ENCODE data around the gene FAM174B. TPM values are rescaled to one million over a fixed set of nuclear protein-coding genes. Genes with fewer than 3 reads are reported as not detected.

The FAM174B gene
- total and polyA plus RNA-seq, 2 experiments from 2014 or later, result 17.8 to 34.9 TPM

DNA sequence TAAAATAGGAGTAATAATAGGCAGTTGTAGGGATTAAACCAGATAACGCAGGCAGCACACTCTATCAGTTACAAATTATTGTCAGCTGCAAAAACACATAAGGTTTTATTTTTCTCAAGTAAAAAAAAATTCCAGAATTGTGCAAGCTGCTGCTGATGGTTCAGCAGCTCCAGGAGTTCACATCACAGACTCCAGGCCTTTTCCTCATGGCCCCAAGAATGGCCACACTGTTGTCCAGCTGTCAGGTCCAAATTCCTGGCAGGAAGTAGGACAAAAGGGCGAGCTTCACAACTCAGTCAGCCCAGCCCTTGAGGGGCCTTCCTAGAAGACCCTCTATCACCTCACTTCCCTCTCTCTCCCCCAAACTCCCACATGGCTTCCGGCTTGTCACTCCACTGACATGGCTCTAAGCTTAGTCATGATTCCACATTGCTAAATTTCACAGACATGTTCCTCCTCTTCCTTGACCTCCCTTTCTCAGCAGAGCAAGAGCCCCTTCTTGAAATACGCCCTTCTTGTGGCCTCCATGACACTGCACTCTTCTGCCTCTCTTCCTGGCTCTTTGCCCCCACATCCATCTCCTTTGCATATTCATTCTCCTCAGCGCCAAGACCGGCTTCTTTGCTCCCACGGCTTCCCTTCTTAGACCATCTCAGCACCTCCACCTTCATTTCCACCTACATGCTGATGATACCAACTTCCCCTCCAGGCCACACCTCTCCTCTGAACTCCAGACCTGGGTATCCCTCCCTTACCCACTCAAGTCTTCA lies 27.4 kb upstream of the FAM174B start:
- Histone ChIP-seq H3K9me2 (replicated peaks; ENCODE audit: insufficient read depth) (no peaks in the 10 kb centered on the region), H3K4me2 (no peak overlapping the region), H2AFZ (no peak overlapping the region), H3K4me1 (ENCODE audit: insufficient read depth) (peaks cover 7% of the 10 kb centered on the region), H4K20me1 (ENCODE audit: insufficient read depth, poor library complexity, severe bottlenecking) (no peaks in the 10 kb centered on the region), H3K4me3 (no peak overlapping the region), H3K36me3 (replicated peaks; ENCODE audit: insufficient read depth, low read depth) (no peaks in the 10 kb centered on the region), H3K27ac (no peak overlapping the region), H3K9me3 (ENCODE audit: low read depth) (no peaks in the 10 kb centered on the region), H3K79me2 (no peaks in the 10 kb centered on the region), H3K27me3 (no peaks in the 10 kb centered on the region)
- DNase-seq (ENCODE audit: low spot score), result no peak
- TF ChIP-seq EZH2 (IDR thresholded peaks at IDR 0.05; ENCODE audit: borderline replicate concordance), result no peak
- TF ChIP-seq EZH2phosphoT487 (IDR thresholded peaks at IDR 0.05; ENCODE audit: low read depth, severe bottlenecking, unreplicated experiment), result no peak
- TF ChIP-seq, protein P1, sequence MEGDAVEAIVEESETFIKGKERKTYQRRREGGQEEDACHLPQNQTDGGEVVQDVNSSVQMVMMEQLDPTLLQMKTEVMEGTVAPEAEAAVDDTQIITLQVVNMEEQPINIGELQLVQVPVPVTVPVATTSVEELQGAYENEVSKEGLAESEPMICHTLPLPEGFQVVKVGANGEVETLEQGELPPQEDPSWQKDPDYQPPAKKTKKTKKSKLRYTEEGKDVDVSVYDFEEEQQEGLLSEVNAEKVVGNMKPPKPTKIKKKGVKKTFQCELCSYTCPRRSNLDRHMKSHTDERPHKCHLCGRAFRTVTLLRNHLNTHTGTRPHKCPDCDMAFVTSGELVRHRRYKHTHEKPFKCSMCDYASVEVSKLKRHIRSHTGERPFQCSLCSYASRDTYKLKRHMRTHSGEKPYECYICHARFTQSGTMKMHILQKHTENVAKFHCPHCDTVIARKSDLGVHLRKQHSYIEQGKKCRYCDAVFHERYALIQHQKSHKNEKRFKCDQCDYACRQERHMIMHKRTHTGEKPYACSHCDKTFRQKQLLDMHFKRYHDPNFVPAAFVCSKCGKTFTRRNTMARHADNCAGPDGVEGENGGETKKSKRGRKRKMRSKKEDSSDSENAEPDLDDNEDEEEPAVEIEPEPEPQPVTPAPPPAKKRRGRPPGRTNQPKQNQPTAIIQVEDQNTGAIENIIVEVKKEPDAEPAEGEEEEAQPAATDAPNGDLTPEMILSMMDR (IDR thresholded peaks at IDR 0.05; ENCODE audit: poor library complexity), result no peak
- 81% methylated on average over 7 of the region's 7 CpGs for WGBS (ENCODE audit: low lambda C conversion rate, missing lambda C conversion rate)

DNA sequence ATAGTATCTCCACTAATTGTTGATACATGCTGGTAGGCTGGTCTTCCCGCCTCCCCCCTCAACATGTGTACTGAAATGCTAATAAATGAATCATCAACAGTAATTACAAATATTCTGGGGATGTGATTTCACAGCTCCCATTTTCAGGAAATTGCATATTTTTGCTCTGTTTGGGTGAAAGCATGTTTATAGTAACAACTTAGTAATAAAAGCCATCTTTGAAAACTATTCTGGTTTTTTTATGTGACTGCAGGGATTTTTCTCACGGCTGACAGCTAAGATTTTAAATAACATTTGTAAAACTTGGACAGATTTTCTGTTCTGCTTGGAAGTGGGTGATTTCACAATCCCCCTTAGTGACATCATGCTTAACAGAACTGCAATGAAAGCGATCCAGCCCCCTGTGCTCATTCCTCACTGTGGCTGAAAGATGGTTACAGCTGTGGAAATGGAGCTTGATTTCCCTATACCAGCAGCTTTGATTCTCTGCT lies 25.6 kb upstream of the FAM174B start:
- H3K27ac ChIP-seq, result peak overlapping the region; percentile 41
- no peak overlapping the region for H2AFZ ChIP-seq
- H3K4me1 ChIP-seq (ENCODE audit: insufficient read depth), result peaks cover 7% of the 10 kb centered on the region
- no peaks in the 10 kb centered on the region for H3K9me3 ChIP-seq (ENCODE audit: low read depth)
- H3K79me2 ChIP-seq, result no peaks in the 10 kb centered on the region
- H3K9me2 ChIP-seq (replicated peaks; ENCODE audit: insufficient read depth), result no peaks in the 10 kb centered on the region
- no peaks in the 10 kb centered on the region for H4K20me1 ChIP-seq (ENCODE audit: insufficient read depth, poor library complexity, severe bottlenecking)
- H3K36me3 ChIP-seq (replicated peaks; ENCODE audit: insufficient read depth, low read depth), result no peaks in the 10 kb centered on the region
- peak; percentile 73 for DNase-seq (ENCODE audit: low spot score)
- H3K4me3 ChIP-seq, result no peak overlapping the region
- 39% methylated on average over 3 of the region's 3 CpGs for WGBS (ENCODE audit: low lambda C conversion rate, missing lambda C conversion rate)
- TF ChIP-seq, protein P1 (IDR thresholded peaks at IDR 0.05; ENCODE audit: poor library complexity), result no peak
- TF ChIP-seq EZH2phosphoT487 (IDR thresholded peaks at IDR 0.05; ENCODE audit: low read depth, severe bottlenecking, unreplicated experiment), result no peak
- TF ChIP-seq EZH2 (IDR thresholded peaks at IDR 0.05; ENCODE audit: borderline replicate concordance), result no peak
- no peaks in the 10 kb centered on the region for H3K27me3 ChIP-seq
- no peak overlapping the region for H3K4me2 ChIP-seq

- H3K27me3 ChIP-seq, result no peaks in the 10 kb centered on the region
- H3K4me1 ChIP-seq (ENCODE audit: insufficient read depth), result peaks cover 7% of the 10 kb centered on the region
These were observed 22.4 kb upstream of the FAM174B start for GRCh38 chr15:92677999-92678398.

More at GRCh38 chr15:92677999-92678398, 22.4 kb upstream of the FAM174B start:
- Histone ChIP-seq H3K79me2 (no peaks in the 10 kb centered on the region), H3K36me3 (replicated peaks; ENCODE audit: insufficient read depth, low read depth) (no peaks in the 10 kb centered on the region), H3K27ac (no peak overlapping the region), H3K4me3 (no peak overlapping the region), H3K9me3 (ENCODE audit: low read depth) (no peaks in the 10 kb centered on the region), H3K9me2 (replicated peaks; ENCODE audit: insufficient read depth) (no peaks in the 10 kb centered on the region), H2AFZ (no peak overlapping the region), H3K4me2 (no peak overlapping the region), H4K20me1 (ENCODE audit: insufficient read depth, poor library complexity, severe bottlenecking) (no peaks in the 10 kb centered on the region)
- TF ChIP-seq EZH2phosphoT487 (IDR thresholded peaks at IDR 0.05; ENCODE audit: low read depth, severe bottlenecking, unreplicated experiment) (no peak), EZH2 (IDR thresholded peaks at IDR 0.05; ENCODE audit: borderline replicate concordance) (no peak)
- TF ChIP-seq, protein P1 (IDR thresholded peaks at IDR 0.05; ENCODE audit: poor library complexity), result no peak
- peak; percentile 19 for DNase-seq (ENCODE audit: low spot score)
- 59% methylated on average over 4 of the region's 4 CpGs for WGBS (ENCODE audit: low lambda C conversion rate, missing lambda C conversion rate)
